NCI-H2081 (cell line): ENCODE measurements around the gene CANT1.

Experiments used
- DNase-seq, 2 experiments: peaks; one replicate each; lab custom pipeline; 2025; lab: John Stamatoyannopoulos, UW

Gene CANT1

DNA sequence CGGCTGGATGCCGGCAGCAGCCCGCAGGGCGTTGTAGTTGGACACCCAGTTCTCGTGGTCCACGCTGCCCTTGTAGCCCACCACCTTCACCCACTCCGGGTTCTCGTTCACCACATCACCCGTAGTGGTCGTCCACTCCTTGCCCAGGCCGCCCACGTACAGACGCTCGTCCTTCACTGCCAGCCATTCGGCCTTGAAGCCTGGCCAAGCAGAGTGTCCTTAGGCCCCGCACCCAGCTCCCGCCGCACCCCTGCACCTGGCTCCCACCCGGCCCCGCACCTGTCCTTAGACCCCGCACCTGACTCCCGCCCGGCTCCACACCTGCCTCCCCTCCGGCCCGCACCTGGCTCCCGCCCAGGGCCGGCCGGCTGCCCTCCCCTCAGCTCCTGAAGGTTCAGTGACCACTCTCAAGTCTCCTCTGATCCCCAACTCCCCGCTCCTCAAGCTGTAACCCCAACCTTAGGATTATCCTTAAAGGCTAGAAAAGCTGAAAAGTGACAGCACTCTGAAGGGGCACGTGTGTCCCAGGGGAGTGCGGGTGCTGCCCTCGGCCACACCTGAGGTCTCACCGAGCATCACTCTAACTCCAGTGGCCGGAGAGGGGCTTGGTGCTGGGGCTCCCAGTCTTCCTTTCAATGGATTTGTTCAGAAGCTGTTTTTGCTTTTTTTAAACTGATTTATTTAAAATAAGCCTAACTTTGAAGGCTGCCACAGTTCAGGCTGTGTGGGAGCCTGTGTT, 14.4 kb downstream of the CANT1 start:
- no peak for DNase-seq

DNA sequence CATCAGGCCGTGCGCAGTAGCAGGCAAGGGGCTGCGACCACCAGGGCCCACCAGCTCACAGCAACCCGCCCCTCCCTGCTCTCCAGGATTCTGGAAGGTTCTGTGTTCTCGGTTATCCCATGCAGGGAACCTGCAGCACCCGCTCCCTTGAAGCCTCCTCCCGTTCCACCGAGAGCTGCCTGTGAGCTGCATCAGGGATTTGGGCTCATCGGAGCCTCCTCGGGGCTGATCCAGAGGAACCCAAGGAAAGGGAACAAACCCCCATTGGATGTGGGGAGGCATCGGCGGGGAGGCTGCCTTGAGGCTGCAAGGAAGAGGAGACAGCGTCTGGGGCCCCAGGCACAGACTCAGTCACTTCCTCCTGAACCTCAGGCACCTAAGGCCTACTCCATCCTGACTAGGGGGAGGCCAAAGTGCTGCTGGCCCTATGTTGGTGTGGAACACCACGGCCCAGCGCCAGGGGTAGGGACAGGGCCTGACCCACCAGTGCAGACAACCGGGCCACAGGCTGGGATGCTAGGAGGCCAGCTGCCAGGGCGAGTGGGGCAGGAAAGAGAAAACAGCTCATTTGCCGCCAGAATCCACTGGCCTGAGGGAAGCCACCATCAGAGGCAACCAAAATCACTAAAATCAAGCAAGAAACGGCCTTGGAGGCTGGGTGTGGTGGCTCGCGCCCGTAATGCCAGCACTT, 15.4 kb downstream of the CANT1 start:
- no peak for DNase-seq

DNA sequence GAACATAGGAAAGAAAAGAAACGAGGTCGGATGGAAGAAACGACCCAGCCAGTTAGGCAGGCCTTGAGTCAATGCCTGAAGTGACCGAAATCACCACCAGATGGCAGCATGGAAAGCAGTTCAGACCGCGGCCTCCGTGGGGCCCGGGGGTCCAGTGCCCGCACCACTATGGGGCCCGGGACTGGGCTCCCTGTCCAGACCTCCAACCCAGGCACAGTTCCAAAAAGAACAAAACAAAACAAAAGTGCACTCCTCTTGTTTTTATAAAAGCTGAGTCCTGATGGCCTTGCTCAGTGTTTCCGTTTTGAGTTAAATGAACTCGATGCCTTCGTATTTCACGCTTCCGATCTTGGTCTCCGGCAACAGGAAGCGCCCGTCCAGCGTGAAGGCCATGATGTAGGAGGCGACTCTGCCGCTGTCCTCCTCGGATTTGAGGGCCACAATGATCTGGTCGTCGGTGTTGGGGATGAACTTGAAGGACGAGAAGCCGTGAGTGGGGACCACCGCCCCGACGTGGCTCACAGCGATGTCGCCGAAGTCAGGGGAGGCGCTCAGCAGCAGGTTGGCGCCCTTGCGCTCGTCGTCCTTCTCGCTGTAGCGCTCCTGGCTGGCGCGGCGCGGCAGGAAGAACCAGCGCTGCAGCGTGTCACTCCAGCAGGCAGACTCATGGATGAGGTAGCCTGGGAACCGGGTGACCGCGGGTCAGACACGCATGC, 16.2 kb downstream of the CANT1 start:
- DNase-seq = peak in 1 of 2 experiments; percentile 34

DNA sequence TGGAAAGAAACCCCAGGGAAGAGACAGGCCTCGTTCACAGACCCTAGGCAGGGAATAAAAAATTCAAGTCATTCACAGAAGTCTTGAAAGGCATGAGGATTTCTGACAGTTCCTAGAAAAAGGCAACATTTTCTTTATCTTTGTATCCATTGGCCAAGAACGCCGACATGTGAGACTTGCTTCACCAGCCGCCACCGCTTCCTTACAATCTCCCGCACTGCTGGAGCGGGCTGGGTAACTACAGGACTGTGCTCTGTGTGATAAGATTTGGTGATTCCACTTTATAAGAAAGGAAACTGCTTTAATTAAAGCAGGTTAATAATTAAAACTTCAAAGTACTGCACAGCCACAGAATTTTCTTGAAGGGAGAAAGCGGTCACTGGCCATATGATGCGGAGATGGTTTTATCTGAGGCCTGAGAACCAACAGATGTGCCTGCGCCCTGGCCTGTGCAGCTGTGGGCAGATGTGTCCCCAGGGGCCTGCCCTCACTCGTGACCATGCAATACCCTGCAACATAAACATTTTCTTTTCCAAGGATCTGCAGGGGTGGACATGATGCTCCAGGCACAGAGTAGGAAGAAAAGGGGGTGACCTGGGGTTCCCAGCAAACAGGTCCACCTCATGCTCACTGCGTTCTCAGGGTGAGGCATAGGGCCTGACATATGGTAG, 16.9 kb downstream of the CANT1 start:
- no peak for DNase-seq

DNA sequence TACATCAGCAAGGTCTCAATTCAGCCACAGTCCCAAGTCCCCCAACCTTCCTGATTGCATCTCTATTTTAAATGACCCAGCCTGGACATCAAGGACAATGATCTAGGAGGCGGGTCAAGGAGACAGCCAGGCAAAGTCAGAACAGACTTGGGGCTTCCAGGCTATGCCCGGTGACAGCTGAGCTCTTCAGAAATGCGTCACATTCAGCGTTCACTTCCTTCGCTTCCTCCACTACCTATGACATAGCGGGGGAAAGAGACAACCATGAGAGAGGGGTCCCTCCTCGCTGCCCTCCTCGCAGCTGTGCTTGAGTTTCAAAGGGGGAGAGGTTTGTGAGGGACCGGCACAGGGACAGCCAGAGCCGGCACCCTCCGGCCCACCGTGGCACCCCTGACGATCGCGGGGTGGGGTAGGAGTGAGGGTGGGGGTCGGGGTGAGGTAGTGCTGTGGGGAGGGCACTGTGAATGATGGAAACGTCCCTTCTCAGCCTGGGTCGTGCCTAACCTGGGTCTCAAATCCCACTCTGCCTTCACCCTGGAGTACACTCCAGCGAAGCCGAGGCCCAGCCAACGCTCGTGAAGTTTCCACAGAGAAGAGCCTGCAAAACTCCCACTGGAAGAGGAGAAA, 17.5 kb downstream of the CANT1 start:
- DNase-seq = no peak

DNA sequence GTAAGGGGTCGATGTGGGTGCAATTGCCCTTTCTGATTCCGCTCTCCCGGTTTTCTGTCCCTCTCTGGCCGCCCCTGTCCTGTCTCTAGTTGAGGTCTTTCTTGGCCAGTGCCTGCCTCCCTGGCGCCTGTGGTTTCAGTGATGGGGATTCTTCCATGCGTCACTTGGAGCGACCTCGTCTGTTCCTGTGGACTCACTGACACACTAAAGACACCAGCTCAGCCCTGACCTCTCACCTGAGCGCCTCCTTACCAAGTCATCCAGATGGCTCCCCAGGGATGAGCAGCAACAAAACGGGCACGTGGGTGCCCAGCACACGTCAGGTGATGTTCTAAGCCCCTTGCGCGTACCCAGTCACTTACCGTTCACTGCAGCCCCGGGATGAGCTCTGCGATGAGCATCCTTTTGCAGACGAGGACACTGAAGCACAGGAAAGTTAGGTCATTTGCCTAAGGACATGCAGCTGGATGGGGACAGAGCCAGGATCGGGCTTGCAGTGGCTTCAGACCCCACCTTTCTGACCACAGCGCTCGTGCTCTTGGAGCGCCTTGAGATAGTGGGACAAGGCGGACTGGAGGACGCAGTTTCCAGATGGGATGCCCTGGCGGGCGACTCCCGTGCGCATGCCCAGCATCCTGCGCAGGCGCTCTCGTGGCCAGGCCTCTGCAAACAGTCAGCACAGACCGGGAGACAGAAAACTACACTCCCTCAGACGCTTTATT, 18.4 kb downstream of the CANT1 start:
- DNase-seq = no peak

DNA sequence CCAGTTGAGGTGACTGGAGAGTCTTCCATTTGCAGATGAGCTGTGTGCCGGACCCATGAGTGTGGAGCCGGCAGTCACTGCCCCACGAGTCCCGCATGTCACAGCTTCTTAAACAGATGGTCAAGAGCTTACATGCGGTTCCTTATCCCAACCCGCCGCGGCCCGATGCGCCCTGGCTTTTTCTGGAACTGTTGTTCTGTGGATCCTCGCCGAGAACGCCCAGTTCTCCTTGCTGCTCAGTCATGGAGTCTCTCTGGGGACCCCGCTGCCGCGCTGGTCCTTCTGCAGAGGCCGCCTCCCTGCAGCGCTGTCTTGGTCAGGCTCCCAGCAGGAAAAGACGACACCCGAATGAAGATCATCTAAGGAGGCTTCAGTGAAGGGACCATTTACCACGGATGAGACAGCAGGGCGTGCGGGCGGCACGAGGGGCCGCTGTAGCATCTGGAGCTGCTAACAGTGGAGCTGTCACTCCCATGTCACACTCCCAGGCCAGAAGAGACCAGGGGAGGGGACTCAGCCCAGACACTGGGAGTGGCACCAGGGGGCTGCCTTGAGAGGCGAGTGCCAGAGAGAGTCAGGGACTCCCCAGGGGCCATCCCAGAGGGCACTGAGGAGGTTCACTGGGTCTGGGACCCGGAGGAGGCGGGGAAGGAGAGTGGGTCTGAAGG, 19.1 kb downstream of the CANT1 start:
- DNase-seq = no peak

DNA sequence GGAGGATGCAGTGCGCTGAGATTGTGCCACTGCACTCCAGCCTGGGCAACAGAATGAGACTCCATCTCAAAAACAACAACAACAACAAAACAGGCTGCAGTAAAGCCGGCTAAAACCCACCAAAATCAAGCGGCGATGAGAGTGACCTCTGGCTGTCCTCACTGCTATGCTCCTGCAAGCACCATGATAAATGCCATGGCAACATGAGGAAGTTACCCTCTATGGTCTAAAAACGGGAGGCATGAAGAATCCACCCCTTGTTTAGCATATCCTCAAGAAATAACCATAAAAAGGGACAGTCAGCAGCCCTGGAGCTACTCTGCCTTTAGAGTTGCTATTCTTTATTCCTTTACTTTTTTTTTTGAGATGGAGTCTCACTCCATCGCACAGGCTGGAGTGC, 21.4 kb downstream of the CANT1 start:
- DNase-seq = no peak

DNA sequence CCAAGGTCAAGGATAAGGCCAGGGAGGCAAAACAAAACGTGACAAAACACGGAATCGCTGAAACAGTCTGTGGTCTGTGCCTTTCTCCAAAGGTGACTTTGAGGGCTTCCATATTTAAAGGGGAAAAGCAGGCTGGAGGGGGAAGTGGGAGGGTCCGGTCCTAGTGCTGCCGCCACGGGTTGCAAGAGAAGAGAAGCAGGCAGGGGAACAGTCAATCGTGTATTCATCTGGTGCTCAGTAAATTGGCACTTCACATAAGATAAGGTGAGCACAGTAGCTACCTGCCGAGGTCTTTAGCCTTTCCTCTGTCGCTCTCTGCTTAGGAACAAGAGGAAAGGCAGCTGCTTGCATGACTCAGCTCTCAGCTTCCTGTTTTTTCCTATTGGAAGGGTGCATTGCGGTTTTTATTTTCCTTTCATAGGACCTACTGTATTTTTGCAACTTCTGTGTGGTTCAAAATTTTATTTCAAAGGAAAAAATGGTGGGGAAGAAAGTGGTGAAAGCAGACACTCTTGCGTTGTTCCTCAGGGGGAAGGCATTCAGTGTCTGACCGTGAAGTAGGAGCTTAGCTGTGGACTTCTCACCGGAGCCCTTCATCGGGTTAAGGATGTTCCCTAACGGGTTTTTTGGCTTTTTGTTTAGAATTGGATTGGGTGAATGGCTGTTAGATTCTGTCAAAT, 22.8 kb downstream of the CANT1 start:
- peak; percentile 44 to 73 for DNase-seq

DNA sequence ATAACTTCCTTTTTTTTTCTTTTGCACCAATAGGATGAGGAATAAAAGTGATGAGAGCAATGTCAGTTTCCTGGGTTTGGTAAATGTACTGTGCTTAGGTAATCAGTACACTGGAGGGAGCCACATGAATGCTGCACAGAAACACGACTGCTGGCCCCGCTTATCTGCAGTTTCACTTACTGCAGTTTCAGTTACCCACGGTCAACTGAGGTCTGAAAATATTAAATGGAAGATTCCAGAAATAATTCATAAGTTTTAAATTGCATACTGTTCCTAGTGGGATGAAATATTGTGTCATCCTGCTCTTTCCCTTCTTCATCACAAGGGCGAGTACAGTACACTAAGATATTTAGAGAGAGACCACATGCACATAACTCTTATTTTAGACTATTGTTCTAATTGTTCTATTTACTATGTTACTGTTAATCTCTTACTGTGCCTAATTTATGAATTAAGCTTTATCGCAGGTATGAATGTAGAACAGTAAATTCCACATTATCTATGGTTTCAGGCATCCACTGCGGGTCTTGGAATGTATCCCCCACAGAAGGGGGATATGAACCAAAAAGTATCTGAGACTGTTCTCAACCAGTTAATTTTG, 23.4 kb downstream of the CANT1 start:
- DNase-seq = peak in 1 of 2 experiments; percentile 48

DNA sequence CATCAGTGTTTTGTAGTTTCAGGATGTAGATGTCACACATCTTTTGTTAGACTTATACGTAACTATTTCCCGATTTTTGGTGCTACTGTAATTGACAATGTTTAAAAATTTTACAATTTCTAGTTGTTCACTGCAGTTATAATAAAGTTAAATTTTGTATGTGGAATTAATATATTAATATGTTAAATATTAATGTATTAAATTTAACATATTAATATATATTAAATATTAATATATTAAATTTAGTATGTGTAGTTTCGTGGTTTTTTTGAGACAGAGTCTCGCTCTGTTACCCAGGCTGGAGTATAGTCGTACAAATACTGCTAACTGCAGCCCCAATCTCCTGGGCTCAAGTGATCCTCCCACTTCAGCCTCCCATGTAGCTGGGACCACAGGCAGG, 24.2 kb downstream of the CANT1 start:
- no peak for DNase-seq

DNA sequence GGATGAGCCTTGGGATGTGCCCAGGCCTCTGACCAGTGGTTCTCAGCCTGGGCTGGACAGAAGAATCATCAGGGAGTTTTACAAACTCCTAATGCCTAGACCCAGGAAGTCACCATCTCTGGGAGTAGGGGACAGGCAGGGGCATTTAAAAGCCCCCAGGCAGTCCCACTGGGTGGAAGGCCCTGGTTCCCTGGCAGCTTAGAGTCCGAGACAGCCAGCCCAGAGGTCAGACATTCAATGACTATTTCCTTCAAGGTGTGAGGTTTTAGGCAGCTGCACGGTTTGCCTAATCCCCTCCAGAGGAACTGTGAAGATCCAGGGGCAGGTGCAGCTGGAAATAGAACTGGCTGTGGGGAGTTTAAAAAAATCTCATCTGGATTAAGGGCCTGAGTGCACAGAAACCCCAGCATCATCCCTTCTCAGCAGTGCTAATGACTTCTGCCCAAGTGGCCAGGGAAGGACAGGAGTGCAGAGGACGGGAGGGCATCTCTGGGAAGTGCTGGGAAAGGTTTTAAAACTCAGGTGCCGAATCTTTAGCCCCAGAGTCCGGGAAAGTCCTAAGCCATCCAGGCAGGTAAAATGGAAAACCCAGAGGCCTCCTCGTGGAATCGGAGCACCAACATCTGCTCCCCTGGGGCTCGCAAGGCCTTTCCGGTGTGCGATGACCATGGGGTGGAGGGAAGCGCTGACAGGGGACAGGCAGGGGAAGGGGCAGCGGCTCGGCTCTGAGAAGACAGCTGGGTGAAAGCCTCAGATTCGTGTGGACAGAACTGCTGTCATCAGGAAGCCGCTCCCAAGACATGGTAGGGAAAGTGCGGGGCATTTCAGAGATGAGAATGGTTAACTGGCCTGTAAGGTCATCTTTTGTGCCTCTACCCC, 28.3 kb downstream of the CANT1 start:
- DNase-seq = no peak

DNA sequence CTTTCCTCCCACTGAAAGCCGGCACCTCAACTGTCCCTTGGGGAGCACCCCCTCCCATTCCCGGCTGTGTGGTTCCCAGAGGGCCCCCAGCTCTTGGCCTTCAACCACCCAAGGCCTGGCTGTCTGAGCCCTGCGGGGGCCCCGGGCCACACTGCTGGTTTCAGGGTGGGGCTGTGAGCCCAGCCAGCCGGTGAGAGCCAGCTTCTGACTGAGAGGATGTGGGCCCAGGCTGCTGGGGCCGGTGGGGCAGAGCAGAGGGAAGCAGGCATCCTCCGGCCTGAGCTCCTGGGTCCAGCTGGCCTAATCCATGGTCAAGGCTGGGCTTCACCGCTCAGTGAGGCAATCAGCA, 29.0 kb downstream of the CANT1 start:
- no peak for DNase-seq

DNA sequence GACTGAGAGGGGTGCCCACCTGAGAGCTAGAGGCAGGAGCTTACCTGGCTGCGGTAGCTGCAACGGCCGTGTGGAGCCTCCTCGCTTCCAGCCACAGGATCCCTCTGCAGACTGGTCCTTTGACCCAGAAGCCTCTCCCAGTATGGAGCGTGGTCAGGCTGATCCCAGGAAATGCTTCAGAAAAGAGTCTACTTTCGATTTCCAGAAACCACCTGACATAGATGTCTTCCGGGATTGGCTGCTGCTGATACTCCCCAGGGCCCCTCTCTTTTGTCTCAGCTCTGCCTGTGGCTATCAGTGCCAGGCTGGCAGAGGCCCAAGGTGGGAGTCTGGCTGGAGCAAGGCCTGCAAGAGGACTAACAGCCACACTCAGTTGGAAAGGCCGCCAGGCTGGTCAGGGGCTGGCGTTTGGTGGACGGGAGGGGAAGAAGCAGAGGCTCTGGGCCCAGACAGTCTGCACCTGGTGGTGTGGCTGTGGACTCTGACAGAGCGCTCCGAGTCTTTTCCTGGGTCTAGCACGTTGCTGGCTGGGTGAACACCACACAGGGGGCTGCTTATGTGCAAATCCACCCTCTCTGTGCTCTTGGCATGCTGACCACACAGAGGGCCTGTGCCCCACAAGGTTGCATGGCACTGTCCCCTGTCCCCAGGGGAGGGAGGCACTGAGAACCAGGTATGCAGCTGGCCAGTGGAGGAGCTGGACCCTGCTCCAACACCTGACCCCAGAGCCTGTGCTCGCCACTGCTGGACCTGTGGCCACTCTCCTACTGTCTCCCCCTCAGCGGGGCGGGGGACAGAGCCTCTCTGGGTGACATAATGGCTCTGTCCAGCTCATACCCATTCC, 29.6 kb downstream of the CANT1 start, which contains the start of gene LGALS3BP:
Gene LGALS3BP (minus strand): TSS at position 144 of the 844 bp plus-strand sequence. CDS start 2,732 bp downstream, outside the sequence.
- DNase-seq = peak; percentile 95 to 97

DNA sequence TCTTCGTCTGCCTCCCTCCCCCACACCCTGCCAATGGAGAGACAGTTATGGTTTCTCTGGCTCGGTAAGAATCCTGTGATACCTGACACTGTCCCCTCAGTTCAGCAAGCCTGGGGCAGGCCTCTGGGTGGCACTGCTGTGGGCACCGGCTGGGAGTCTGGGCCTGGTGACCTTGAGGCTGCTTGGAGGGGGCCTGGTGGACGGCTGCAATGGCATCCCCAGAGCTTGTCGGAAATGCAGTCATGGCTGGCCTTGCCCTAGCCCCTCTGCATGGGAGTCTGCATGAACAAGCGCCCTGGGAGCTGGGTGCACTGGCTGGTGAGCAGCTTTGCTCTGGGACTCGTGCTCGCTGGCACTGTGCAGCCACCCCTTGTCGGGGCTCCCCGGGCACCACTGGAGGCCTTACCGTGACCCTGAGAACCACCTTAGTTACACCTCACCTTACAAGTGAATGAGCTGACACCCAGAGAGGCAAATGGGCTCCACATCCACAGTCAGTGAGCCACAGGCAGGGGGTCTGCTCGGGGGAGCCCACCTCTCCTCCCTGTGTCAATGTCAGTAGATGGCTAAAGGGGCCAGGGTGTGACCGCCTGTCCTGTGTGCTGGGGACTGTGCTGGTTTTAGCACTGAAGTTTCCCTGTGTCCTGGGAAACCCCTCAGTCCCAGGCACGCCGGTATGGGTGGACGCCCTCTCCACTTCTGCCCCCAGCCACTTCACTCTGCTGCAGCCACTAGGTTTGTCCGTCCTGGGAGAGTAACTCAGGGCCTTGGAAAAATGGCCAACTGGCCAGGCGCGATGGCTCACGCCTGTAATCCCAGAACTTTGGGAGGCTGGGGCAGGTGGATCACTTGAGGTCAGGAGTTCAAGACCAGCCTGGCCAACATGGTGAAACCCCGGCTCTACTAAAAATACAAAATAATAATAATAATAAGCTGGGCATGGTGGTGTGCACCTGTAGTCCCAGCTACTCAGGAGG, 31.3 kb downstream of the CANT1 start:
- DNase-seq = peak in 1 of 2 experiments; percentile 38

DNA sequence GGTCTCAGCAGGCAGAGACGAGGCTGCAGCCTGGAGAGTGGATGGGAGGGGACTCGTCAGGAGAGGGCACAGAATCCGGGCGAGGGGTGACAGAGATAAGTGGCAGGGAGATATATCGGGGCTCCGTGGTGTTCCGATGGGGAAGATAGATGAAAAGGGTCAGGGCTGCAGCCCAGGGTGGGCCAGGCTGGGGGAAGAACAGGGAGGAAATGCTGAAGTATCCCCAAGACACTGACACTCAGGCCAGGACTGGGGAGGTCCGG, 32.0 kb downstream of the CANT1 start:
- no peak for DNase-seq
